ENCODE data around the gene LRRC58.

LRRC58 gene

DNA sequence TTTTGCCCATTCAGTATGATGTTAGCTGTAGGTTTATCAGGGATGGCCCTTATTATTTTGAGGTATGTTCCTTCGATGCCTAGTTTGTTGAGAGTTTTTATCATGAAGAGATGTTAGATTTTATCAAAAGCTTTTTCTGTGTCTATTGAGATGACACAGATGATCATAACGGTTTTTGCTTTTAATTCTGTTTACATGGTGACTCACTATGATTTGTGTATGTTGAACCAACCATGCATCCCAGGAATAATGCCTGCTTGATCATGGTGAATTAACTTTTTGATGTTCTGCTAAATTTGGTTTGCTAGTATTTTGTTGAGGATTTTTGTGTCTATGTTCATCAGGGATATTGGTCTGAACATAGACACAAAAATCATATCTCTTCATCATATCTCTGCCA lies 72.4 kb downstream of the LRRC58 start:
- DNase-seq (ENCODE audit: low read depth in 2 of 2) = no peak

DNA sequence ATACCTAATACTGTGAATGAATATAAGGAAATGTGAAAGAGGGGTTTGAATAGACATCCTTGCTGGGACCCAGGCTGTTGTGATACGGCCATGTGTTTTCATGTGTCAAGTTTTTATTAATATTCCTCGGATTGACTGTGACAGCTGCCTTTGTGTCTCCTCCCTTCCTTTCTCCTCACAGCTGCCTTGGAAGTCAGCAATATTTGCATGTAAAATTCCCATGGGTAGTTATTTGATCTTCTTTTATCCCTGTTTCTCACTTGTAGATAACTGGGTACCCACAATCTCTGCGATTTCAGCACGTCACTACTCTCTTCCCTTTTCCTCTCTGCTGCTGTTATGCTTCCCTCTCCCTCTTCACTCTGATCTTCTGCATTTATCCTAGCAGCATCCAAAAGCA lies 73.5 kb downstream of the LRRC58 start:
- DNase-seq (ENCODE audit: low read depth in 2 of 2) = no peak

DNA sequence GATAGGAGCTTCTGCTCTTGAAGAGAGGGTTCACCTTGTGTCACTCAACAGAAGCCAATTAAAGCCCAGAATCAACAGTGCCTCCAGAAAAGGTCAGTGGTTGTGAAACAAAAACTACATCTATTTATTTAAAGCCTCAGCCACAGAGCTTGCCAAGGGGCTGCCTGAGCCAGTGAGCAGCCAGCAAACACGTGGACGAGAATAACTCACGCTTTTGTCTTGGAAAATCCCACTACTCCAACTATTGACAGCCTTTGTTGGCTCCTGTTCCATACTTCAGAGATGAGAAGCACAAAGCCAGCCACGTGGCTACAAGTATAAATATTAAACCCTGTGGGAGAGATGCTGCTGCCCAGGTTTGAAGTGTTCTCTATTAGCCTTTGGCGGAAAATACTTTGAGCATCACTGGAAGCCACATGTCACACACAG lies 74.4 kb downstream of the LRRC58 start:
- DNase-seq (ENCODE audit: low read depth in 2 of 2) = no peak
